GM21390 (cell line): ENCODE measurements around the gene SLC22A3.

Source experiments
- ATAC-seq: cut with Tn5 transposase; IDR thresholded peaks from one replicate; pipeline ENCODE4 v1.9.1; 2021; ENCODE audit not compliant: unreplicated experiment

SLC22A3 gene

GRCh38 chr6:160489091-160489490 lies 140.9 kb downstream of the SLC22A3 start:
- ATAC-seq = no peak

DNA sequence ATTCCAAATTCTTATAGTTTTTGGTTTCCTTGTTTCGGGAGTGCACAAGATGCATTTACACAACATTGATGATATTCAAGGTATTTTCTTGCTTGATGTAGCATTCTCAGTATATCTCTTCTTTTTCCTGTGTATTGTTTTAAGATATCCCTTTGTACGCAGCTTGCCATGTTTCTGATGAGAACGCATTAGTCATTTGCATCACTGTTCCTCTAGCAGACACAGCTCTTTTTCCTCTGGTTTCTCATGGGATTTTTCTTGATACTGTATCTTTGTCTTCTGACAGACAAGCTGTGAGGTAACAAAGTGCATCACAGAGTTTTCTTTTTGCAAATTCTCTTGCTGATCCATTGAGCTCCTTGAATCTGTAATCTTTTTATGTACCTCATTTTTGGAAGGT lies 146.4 kb downstream of the SLC22A3 start:
- no peak for ATAC-seq

DNA sequence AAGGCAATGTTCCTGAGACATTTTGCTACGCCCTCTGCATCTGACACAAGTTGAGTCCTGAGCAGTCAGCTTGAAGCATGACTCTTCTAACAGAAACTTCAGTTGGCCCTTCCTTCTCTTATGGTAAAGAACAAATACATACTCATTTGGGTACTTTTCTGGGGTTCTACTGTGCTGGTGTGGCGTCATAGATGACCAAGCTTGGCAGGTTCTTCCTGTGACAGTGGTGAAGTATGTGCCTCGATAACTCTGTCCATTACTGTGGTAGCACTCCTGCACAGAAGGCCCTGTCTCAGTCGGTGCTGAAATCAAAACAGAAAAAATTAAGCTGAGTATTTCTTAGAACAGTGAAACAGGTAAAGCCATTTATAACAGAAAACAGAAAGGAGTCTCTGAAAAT lies 152.5 kb downstream of the SLC22A3 start:
- ATAC-seq = no peak
